ENCODE measurements around the gene LHFPL2.

DNA sequence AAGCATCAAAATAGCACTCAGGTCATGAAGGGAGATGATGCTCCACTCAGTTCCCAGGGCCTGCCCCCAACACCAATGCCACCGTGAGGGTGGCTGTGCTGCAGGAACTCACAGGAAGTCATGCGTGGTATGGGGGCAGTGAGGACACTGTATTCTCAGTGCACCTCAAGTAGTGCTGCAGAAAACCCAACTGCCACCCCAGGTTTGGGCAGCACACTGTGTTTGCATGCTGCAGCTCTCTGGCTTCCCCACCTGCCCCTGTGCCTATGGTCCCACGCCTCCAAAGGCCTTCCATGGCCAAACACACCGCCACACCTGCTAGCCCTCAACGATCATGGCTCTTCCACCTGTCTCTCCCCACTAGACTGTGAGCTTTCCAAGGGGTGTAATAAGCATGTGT, 14.3 kb downstream of the LHFPL2 start:
- no peak for TF ChIP-seq ARNT (IDR thresholded peaks at IDR 0.05)
- TF ChIP-seq L3MBTL2 (conservative IDR thresholded peaks at IDR 0.05) = no peak
- no peak for TF ChIP-seq SP1 (IDR thresholded peaks at IDR 0.05)
- TF ChIP-seq FOXA1 (IDR thresholded peaks at IDR 0.05) = no peak
- TF ChIP-seq LEF1 (IDR thresholded peaks at IDR 0.05; ENCODE audit: borderline replicate concordance) = no peak
- TF ChIP-seq FOXM1 (IDR thresholded peaks at IDR 0.05; ENCODE audit: borderline replicate concordance) = no peak
- TF ChIP-seq CTBP1 (IDR thresholded peaks at IDR 0.05; ENCODE audit: borderline replicate concordance) = no peak
- no peak for TF ChIP-seq BHLHE40 (IDR thresholded peaks at IDR 0.05; ENCODE audit: borderline replicate concordance)
- no peak for TF ChIP-seq FOXK2 (IDR thresholded peaks at IDR 0.05)
- TF ChIP-seq ZNF384 (IDR thresholded peaks at IDR 0.05) = no peak
- TF ChIP-seq ELF4 (IDR thresholded peaks at IDR 0.05) = no peak
- TF ChIP-seq HDGF (IDR thresholded peaks at IDR 0.05; ENCODE audit: borderline replicate concordance) = no peak
- no peak for TF ChIP-seq TARDBP (IDR thresholded peaks at IDR 0.05)
- no peak for TF ChIP-seq SUZ12 (IDR thresholded peaks at IDR 0.05)
